ENCODE results near the gene FRMD8. TPM values are rescaled to one million over a fixed set of nuclear protein-coding genes. Genes with fewer than 3 reads are reported as not detected.

FRMD8 gene
- total RNA-seq, 1 donor = 42.7 TPM

DNA sequence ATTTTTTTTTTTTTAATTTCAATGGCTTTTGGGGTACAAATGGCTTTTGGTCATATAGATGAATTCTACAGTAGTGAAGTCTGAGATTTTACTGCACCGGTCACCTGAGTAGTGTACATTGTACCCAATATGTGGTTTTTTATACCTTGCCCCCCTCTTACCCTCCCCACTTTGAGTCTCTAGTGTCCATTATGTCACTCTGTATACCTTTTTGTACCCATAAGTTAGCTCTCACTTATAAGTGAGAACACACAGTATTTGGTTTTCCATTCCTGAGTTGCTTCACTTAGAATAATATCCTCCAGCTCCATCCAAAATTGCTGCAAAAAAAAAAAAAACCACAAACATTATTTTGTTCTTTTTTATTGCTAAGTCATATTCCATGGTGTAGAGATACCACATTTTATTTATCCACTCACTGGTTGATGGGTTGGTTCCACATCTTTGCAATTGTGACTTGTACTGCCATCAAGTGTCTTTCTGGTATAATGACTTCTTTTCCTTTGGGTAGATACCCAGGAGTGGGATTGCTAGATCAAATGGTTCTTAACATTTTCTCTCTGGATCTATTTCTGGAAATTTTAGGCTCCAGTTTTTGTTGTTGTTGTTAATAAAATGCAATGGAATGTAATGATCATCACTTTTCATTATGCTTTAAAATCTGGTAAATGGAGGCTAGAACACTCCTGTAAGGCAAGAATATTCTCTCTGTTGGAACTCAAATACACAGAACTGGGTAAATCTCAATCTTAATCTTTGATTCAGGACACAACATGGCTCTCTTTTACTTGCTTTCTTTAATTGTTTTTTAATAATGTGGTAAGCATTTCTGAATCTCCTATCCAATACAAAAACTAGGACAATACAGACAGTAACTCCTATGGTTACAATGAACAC is 46.5 kb downstream of the FRMD8 start:
- TF ChIP-seq, protein P1, sequence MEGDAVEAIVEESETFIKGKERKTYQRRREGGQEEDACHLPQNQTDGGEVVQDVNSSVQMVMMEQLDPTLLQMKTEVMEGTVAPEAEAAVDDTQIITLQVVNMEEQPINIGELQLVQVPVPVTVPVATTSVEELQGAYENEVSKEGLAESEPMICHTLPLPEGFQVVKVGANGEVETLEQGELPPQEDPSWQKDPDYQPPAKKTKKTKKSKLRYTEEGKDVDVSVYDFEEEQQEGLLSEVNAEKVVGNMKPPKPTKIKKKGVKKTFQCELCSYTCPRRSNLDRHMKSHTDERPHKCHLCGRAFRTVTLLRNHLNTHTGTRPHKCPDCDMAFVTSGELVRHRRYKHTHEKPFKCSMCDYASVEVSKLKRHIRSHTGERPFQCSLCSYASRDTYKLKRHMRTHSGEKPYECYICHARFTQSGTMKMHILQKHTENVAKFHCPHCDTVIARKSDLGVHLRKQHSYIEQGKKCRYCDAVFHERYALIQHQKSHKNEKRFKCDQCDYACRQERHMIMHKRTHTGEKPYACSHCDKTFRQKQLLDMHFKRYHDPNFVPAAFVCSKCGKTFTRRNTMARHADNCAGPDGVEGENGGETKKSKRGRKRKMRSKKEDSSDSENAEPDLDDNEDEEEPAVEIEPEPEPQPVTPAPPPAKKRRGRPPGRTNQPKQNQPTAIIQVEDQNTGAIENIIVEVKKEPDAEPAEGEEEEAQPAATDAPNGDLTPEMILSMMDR (IDR thresholded peaks at IDR 0.05; ENCODE audit: insufficient read depth, low read length) = no peak
- H3K4me3 ChIP-seq (ENCODE audit: low read depth, low read length) = peak overlapping the region; percentile 81
- DNase-seq (ENCODE audit: low read depth) = peak; percentile 72

GRCh38 chr11:65433657-65434056 is 47.2 kb downstream of the FRMD8 start:
- TF ChIP-seq, protein P1 (IDR thresholded peaks at IDR 0.05; ENCODE audit: insufficient read depth, low read length) = no peak
- peak; percentile 43 for DNase-seq (ENCODE audit: low read depth)
- H3K4me3 ChIP-seq (ENCODE audit: low read depth, low read length) = peak overlapping the region; percentile 57

GRCh38 chr11:65434057-65434666 is 47.7 kb downstream of the FRMD8 start:
- H3K4me3 ChIP-seq (ENCODE audit: low read depth, low read length) = peak overlapping the region; percentile 57
- DNase-seq (ENCODE audit: low read depth) = peak; percentile 65
- TF ChIP-seq, protein P1 (IDR thresholded peaks at IDR 0.05; ENCODE audit: insufficient read depth, low read length) = no peak

- DNase-seq (ENCODE audit: low read depth) = peak; percentile 57
- H3K4me3 ChIP-seq (ENCODE audit: low read depth, low read length) = peak overlapping the region; percentile 57
- TF ChIP-seq, protein P1 (IDR thresholded peaks at IDR 0.05; ENCODE audit: insufficient read depth, low read length) = no peak
These were observed 48.4 kb downstream of the FRMD8 start for GRCh38 chr11:65434667-65435410.

DNA sequence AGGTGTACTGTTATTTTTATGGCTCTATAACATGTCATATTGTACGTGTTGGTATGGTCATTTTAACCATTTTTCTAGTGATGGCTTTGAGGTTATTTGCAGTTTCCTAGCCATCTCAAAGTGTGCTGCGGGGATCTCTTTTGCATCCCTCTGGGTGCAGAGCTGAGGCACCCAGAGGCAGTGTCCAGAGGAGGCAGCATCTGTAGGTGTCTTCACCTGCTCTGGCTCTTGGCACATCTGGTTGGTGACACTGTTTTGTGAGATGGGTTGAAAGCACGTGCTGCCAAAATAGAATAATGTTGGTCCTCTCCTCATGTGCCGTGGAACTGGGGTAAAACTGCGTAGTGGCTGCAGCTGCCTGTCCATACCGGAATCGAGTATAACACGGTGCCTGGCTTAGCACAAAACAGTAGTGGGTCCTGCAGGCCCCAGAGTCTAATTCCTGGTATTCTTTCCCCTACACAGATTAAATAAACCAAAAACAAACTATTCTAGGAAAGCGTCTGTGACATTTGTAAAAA is 49.0 kb downstream of the FRMD8 start:
- peak; percentile 58 for DNase-seq (ENCODE audit: low read depth)
- TF ChIP-seq, protein P1 (IDR thresholded peaks at IDR 0.05; ENCODE audit: insufficient read depth, low read length) = peak; percentile 1
- H3K4me3 ChIP-seq (ENCODE audit: low read depth, low read length) = peak overlapping the region; percentile 57

DNA sequence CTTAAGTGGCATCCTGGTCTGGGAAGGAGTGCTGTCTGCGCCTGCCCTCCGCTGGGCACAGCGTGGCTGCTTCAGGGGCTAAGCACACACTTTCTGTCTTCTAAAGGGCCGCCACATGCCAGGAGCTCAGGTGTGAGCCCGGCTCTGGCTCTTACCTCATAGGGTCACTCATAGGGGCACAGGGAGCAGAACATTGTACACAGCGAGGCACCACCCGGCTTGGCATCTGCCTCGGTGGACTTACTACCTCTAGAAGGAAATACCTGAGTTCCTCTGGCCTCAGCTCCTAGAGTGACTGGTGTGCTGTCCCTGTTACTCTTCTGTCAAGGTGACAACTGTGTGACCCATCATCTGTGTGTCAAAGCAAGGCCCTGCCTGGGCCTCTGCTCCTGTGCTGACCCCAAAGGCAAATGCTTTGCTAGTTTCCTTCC is 49.6 kb downstream of the FRMD8 start:
- no peak for DNase-seq (ENCODE audit: low read depth)
- peak overlapping the region; percentile 57 for H3K4me3 ChIP-seq (ENCODE audit: low read depth, low read length)
- TF ChIP-seq, protein P1 (IDR thresholded peaks at IDR 0.05; ENCODE audit: insufficient read depth, low read length) = no peak
